22Rv1 (cell line): ENCODE measurements around the gene UMODL1.

Experiments used
- ZFX ChIP-seq: fragments of 450-650 bp; IDR thresholded peaks from 2 replicates; pipeline ENCODE4 v1.6.1; 2017; ENCODE audit warnings: antibody characterized with exemption, borderline replicate concordance
- TF ChIP-seq, protein P1 (sequence below): fragments of 450-650 bp; IDR thresholded peaks from 2 replicates; pipeline ENCODE4 v1.5.1; 2017; ENCODE audit warnings: mild to moderate bottlenecking

DNA sequence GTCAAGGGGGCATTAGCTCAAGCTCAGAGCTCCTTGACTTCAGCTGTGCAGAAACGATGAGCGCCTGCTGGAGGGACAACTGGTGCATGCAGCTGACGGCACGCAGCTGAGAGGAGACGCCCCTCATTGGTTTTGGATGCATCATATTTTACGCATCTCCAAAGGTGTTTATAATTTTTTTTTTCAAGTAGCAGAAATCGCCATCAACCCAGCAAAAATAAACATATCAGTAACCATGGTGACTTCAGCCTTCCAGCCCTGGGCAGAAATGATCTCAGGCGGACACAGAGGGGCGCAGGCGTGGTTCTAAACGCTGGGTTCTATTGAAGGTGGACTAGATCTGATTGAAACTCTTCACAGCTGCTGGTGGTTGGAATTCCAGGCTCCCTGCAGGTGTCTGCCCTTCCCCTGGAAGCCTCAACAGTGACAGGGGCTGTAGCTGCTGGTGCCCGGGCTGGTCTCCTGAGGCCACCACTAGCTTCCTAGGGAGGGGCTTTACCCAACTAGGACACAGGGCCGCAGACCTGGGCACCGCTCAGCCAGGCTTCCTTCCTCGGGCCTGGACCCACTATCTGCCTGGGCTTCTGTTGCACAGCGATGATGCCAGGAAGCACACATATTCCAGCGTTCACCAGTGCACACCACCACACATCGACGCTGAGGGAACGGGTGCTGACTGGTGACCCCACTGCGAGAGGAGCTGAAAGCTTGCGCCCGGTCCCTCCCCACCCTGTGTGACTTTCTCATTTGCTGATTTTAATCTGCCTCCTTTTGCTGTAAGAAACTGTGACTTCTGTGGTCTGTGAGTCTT, 84.1 kb downstream of the UMODL1 start:
- TF ChIP-seq, protein P1, sequence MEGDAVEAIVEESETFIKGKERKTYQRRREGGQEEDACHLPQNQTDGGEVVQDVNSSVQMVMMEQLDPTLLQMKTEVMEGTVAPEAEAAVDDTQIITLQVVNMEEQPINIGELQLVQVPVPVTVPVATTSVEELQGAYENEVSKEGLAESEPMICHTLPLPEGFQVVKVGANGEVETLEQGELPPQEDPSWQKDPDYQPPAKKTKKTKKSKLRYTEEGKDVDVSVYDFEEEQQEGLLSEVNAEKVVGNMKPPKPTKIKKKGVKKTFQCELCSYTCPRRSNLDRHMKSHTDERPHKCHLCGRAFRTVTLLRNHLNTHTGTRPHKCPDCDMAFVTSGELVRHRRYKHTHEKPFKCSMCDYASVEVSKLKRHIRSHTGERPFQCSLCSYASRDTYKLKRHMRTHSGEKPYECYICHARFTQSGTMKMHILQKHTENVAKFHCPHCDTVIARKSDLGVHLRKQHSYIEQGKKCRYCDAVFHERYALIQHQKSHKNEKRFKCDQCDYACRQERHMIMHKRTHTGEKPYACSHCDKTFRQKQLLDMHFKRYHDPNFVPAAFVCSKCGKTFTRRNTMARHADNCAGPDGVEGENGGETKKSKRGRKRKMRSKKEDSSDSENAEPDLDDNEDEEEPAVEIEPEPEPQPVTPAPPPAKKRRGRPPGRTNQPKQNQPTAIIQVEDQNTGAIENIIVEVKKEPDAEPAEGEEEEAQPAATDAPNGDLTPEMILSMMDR, result no peak
- no peak for TF ChIP-seq ZFX
